WI38 (cell line): ENCODE data around the gene LARP4.
"Not testable (repeated sequence)": the region's sequence is repeated elsewhere in the genome, so short reads cannot be mapped to it uniquely, and the experiment has no call there.

ENCODE experiments used
- H3K4me3 ChIP-seq: 2 replicates; pipeline ENCODE4 v1.5.1; 2011; ENCODE audit warnings: low read depth, mild to moderate bottlenecking, control low read depth, low read length
- TF ChIP-seq, protein P1 (sequence below): IDR thresholded peaks from 2 replicates; pipeline ENCODE4 v1.5.1; 2012; ENCODE audit warnings: low read depth, mild to moderate bottlenecking, control low read depth, low read length

The LARP4 gene

DNA sequence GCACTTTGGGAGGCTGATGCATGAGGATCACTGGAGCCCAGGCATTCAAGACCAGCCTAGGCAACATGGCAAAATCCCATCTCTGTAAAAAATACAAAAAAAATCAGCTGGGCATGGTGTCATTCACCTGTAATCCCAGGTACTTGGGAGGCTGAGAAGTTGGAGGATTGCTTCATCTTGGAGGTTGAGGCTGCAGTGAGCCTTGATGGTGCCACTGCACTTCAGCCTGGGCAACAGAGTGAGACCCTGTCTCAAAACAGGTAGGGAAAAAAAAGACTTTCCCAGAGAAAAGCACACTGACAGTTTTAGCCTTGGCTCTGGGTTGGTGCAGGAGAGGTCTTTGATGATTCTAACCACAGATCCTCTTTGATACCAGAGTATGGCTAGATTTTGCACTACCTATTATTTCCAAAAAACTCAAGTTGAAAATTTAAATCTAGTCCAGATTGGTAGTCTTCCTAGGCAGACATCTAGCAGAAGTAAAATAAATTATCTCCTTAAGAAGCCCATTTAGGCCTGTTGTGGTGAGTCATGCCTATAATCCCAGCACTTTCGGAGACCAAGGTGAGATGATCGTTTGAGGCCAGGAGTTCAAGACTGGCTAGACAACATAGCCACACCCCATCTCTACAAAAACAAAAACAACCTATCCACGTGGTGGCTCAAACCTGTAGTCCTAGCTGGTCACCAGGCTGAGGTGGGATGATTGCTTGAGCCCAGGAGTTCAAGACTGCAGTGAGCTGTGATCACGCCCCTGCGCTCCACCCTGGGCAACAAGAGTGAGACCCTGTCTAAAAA, 18.6 kb downstream of the LARP4 start:
- TF ChIP-seq, protein P1, sequence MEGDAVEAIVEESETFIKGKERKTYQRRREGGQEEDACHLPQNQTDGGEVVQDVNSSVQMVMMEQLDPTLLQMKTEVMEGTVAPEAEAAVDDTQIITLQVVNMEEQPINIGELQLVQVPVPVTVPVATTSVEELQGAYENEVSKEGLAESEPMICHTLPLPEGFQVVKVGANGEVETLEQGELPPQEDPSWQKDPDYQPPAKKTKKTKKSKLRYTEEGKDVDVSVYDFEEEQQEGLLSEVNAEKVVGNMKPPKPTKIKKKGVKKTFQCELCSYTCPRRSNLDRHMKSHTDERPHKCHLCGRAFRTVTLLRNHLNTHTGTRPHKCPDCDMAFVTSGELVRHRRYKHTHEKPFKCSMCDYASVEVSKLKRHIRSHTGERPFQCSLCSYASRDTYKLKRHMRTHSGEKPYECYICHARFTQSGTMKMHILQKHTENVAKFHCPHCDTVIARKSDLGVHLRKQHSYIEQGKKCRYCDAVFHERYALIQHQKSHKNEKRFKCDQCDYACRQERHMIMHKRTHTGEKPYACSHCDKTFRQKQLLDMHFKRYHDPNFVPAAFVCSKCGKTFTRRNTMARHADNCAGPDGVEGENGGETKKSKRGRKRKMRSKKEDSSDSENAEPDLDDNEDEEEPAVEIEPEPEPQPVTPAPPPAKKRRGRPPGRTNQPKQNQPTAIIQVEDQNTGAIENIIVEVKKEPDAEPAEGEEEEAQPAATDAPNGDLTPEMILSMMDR: no peak
- H3K4me3 ChIP-seq: no peak overlapping the region

DNA sequence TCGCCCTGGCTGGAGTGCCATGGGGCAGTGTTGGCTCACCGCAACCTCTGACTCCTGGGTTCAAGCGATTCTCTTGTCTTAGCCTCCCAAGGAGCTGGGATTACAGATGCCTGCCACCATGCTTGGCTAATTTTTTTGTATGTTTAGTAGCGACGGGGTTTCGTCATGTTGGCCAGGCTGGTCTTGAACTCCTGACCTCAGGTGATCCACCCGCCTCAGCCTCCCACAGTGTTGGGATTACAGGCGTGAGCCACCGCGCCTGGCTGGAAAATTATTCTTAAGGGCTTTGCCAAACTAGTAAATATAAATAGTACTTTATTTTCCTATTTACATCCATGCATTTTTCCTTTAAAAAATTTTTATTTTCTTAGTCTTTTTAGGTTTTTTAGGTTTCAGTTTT, 22.2 kb downstream of the LARP4 start:
- not testable (repeated sequence) for H3K4me3 ChIP-seq

DNA sequence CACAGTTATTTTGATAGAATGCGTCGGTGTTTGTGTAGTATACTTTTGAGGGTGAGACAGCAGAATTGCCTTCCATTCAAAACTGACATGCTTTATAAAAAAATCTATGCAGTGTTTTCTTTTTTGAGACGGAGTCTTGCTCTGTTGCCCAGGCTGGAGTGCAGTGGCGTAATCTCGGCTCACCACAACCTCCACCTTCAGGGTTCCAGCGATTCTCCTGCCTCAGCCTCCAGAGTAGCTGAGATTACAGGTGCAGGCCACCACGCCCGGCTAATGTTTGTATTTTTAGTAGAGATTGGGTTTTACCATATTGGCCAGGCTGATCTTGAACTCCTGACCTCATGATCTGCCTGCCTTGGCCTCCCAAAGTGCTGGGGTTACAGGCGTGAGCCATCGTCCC, 22.7 kb downstream of the LARP4 start:
- not testable (repeated sequence) for H3K4me3 ChIP-seq

DNA sequence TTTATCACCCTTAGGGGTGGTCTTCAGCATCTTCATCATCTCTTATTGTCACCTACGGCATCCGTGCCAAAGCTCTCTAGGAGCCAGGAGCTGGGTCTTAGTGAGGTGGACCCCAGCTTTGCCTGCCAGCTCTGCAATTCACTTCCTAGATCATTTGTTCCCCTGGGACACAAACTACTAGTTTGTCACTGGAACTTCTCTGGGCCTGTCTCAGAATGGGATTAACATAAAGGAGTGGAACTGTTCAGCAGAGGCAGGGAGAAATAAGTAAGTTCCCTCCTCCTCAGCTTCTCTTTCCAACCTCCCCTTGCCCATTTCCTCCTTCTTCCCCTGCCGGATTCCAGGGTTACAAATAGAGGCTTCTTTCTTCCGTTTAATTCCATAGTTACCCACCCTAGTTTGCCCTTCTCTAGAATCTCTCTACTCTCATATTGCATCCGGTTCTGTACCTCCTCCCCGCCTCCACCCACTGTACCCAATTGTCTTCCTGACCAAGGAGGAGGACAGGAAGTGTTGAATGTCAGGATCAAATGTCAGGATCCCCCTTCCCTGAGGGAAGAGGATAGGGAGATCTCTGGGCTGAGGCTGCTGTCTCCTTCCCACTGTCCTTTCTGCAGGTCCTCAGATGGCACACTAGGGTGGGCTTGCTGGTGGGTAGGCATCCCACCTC, 25.0 kb downstream of the LARP4 start:
- TF ChIP-seq, protein P1: no peak
- H3K4me3 ChIP-seq: no peak overlapping the region

DNA sequence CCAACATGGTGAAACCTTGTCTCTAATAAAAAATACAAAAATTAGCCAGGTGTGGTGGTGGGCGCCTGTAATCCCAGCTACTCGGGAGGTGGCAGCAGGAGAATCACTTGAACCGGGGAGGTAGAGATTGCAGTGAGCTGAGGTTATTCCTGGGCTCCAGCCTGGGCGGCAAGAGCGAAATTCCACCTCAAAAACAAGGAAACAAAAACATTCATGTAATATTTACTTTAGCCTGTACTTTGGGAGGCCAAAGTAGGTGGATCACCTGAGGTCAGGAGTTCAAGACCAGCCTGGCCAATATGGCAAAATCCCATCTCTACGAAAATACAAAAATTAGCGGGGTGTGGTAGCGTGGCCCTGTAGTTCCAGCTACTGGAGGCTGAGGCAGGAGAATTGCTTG, 31.0 kb downstream of the LARP4 start:
- H3K4me3 ChIP-seq: not testable (repeated sequence)

DNA sequence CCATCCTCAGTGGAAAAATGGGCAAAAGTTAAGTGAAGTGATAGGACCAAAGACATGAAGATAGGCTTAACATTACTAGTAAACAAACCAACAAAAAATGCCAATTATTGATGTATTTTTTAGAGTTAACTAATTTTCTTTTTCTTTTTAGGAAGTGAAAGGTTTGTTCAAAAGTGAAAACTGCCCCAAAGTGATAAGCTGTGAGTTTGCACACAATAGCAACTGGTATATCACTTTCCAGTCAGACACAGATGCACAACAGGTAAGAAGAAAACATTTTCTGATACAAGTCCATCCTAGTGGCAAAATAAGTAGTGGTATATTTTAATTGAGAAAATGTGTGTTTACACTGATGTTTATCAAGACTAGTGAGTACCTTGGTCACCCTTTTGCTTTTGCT, 39.6 kb downstream of the LARP4 start:
- TF ChIP-seq, protein P1: no peak
- no peak overlapping the region for H3K4me3 ChIP-seq

DNA sequence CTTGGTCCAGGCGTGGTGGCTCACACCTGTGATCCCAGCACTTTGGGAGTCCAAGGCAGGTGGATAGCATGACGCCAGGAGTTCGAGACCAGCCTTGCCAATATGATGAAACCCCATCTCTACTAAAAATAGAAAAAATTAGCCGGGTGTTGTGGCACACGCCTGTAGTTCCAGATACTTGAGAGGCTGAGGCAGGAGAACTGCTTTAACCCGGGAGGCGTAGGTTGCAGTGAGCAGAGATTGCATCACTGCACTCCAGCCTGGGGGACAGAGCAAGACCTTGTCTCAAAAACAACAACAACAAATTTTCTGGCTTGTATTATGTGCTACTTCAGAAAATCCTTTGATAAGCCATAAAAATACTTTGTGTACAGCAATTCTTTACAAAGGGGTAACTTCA, 41.1 kb downstream of the LARP4 start:
- no peak overlapping the region for H3K4me3 ChIP-seq
- TF ChIP-seq, protein P1: no peak

DNA sequence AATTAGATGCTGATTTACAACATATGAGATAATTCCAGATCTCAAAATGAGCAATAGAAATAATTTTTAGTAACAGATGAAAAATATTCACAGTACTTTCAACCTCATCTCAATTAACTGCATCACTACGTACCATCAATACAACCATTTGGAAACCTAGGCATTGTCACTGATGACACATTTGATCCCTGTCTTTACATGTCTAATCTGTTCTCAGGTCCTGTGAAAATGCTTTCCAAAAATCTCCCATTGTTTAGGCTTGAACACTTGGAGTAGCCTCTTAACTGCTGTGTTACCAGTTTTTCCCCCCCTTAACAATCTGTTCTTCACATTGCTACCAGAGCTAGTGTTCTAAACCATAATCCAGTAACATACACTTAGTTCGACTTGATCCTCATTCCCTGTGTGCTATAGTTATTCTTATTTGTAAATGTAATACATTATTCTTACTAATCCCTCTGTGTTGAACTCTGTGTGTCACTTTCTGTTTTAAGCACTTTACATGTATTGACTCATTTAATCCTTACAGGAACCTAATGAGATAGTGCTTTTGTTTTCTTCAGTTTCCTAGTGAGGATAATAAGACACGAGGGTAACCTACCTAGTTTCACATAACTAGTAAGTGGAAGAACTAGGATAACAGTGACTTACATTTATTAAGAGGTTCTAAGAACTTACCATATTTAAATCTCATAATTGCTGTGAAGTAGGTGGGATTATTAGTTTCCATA, 41.7 kb downstream of the LARP4 start:
- TF ChIP-seq, protein P1: no peak
- no peak overlapping the region for H3K4me3 ChIP-seq

DNA sequence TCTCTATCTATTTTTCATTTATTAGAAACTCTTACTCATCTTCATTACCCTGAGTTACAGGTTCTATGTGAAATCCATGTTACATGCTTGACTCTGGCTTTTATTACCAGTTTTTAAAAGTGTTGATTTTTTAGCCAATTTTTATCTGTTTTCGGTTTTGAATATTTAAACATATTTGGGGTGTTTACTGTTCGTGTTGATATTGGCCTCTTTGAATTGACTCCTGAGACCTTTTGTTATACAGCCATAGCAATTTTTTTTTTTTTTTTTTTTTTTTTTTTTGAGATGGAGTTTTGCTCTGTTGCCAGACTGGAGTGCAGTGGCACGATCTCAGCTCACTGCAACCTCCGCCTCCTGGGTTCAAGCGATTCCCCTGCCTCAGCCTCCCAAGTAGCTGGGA, 49.0 kb downstream of the LARP4 start:
- H3K4me3 ChIP-seq: not testable (repeated sequence)
